HG03575 (cell line): ENCODE results near the gene CPVL.

Experiments used
- ATAC-seq: cut with Tn5 transposase; IDR thresholded peaks from one replicate; pipeline ENCODE4 v1.9.1; 2021; ENCODE audit not compliant: unreplicated experiment, insufficient number of reproducible peaks, low FRiP score; ENCODE audit errors: extremely low read depth

CPVL gene

GRCh38 chr7:29071203-29071874 is 75.0 kb downstream of the CPVL start:
- no peak for ATAC-seq

GRCh38 chr7:29066641-29067040 is 79.7 kb downstream of the CPVL start:
- no peak for ATAC-seq

GRCh38 chr7:29065181-29065857 is 81.0 kb downstream of the CPVL start:
- ATAC-seq = no peak

- no peak for ATAC-seq
Observed at GRCh38 chr7:29063872-29064271, 82.5 kb downstream of the CPVL start.

- no peak for ATAC-seq
Observed at GRCh38 chr7:29063236-29063635, 83.1 kb downstream of the CPVL start.

GRCh38 chr7:29053105-29053872 is 93.0 kb downstream of the CPVL start:
- no peak for ATAC-seq

GRCh38 chr7:29046978-29047377 is 99.4 kb downstream of the CPVL start:
- ATAC-seq = no peak

- ATAC-seq = no peak
Observed at GRCh38 chr7:29045258-29046086, 100.9 kb downstream of the CPVL start.

GRCh38 chr7:29044554-29044953 is 101.8 kb downstream of the CPVL start:
- ATAC-seq = no peak

GRCh38 chr7:29043576-29043975 is 102.8 kb downstream of the CPVL start:
- no peak for ATAC-seq

- no peak for ATAC-seq
Observed at GRCh38 chr7:29042824-29043231, 103.5 kb downstream of the CPVL start.

GRCh38 chr7:29041991-29042390 is 104.3 kb downstream of the CPVL start:
- ATAC-seq = no peak

- no peak for ATAC-seq
Observed at GRCh38 chr7:29040579-29040925, 105.8 kb downstream of the CPVL start.

GRCh38 chr7:29039821-29040578 is 106.3 kb downstream of the CPVL start:
- no peak for ATAC-seq

GRCh38 chr7:29038463-29038862 is 107.9 kb downstream of the CPVL start:
- ATAC-seq = no peak

- no peak for ATAC-seq
Observed at GRCh38 chr7:29035044-29035740, 111.1 kb downstream of the CPVL start.

- no peak for ATAC-seq
Observed at GRCh38 chr7:29033584-29033983, 112.8 kb downstream of the CPVL start.

GRCh38 chr7:29032146-29032545 is 114.2 kb downstream of the CPVL start:
- no peak for ATAC-seq
